IMR-90 (cell line): ENCODE data around the gene BEAN1. TPM values are rescaled to one million over a fixed set of nuclear protein-coding genes. Genes with fewer than 3 reads are reported as not detected.
"Not testable (repeated sequence)": the region's sequence is repeated elsewhere in the genome, so short reads cannot be mapped to it uniquely, and the experiment has no call there.

ENCODE experiments used
- ATAC-seq: fragments of 200-7000 bp; cut with Tn5 transposase; 2 replicates; pipeline ENCODE4 v1.9.1; 2020; ENCODE audit warnings: low read depth, mild to moderate bottlenecking, moderate library complexity
- BruUV-seq: library from RNA; stranded (reverse); fragments of 400-500 nt; replicated peaks from 2 replicates; lab custom pipeline; 2021; lab: Mats Ljungman, UMichigan
- CTCF ChIA-PET: fragments of 300-600 bp; formaldehyde crosslinking; extraction: SDS; loops from one replicate; lab custom pipeline; 2021; ENCODE audit warnings: antibody characterized with exemption; lab: Yijun Ruan, JAX
- POLR2A ChIA-PET: fragments of 300-600 bp; sonication (Branson Sonifier 250); formaldehyde crosslinking; loops from one replicate; lab custom pipeline; 2022; ENCODE audit warnings: antibody characterized with exemption; ENCODE audit not compliant: unreplicated experiment; lab: Charles Lee
- DNase-seq: peaks from one replicate; pipeline ENCODE4 v3.0.0; 2013
- H2AFZ ChIP-seq: replicated peaks from 2 replicates; pipeline ENCODE3; 2013; ENCODE audit warnings: low read length, mild to moderate bottlenecking; ENCODE audit not compliant: poor library complexity
- H2AK5ac ChIP-seq: 2 replicates; pipeline ENCODE4 v1.6.1; 2013; ENCODE audit warnings: low read depth, low read length, inconsistent platforms
- H2AK9ac ChIP-seq: replicated peaks from 2 replicates; pipeline ENCODE3; 2013; ENCODE audit warnings: mild to moderate bottlenecking, low read depth, low read length, moderate library complexity; ENCODE audit not compliant: poor library complexity
- H2BK120ac ChIP-seq: 2 replicates; pipeline ENCODE4 v1.6.1; 2013; ENCODE audit warnings: low read depth, low read length, inconsistent platforms
- H2BK15ac ChIP-seq: 3 replicates; pipeline ENCODE4 v1.6.1; 2013; ENCODE audit warnings: low read depth, low read length, inconsistent platforms
- H2BK20ac ChIP-seq: 2 replicates; pipeline ENCODE4 v1.6.1; 2013; ENCODE audit warnings: low read depth, mild to moderate bottlenecking, inconsistent platforms, low read length, moderate library complexity
- H2BK5ac ChIP-seq: 2 replicates; pipeline ENCODE4 v1.6.1; 2013; ENCODE audit warnings: mild to moderate bottlenecking, low read depth, low read length, inconsistent platforms; ENCODE audit not compliant: poor library complexity, severe bottlenecking
- H3K14ac ChIP-seq: replicated peaks from 2 replicates; pipeline ENCODE4 v1.6.1; 2013; ENCODE audit warnings: low read depth, low read length, inconsistent platforms
- H3K18ac ChIP-seq: 2 replicates; pipeline ENCODE4 v1.6.1; 2013; ENCODE audit warnings: low read depth, low read length, control low read depth
- H3K23ac ChIP-seq: 2 replicates; pipeline ENCODE4 v1.6.1; 2013; ENCODE audit warnings: low read depth, low read length, inconsistent platforms
- H3K27ac ChIP-seq: 2 replicates; pipeline ENCODE4 v1.5.1; 2013; ENCODE audit warnings: mild to moderate bottlenecking, control low read depth, low read length; ENCODE audit not compliant: insufficient read depth
- H3K27me3 ChIP-seq: 2 replicates; pipeline ENCODE4 v1.6.1; 2013; ENCODE audit warnings: low read length; ENCODE audit not compliant: control insufficient read depth, insufficient read depth
- H3K36me3 ChIP-seq: 2 replicates; pipeline ENCODE4 v1.6.1; 2013; ENCODE audit warnings: low read length, mixed read lengths; ENCODE audit not compliant: control insufficient read depth, insufficient read depth
- H3K4ac ChIP-seq: 2 replicates; pipeline ENCODE4 v1.6.1; 2013; ENCODE audit warnings: low read depth, low read length, inconsistent platforms
- H3K4me1 ChIP-seq: 2 replicates; pipeline ENCODE4 v1.6.1; 2013; ENCODE audit warnings: low read length, mixed read lengths; ENCODE audit not compliant: control insufficient read depth, insufficient read depth
- H3K4me2 ChIP-seq: 2 replicates; pipeline ENCODE4 v1.6.1; 2013; ENCODE audit warnings: low read depth, mild to moderate bottlenecking, control low read depth, low read length, moderate library complexity
- H3K4me3 ChIP-seq: 2 replicates; pipeline ENCODE4 v1.5.1; 2013; ENCODE audit warnings: low read depth, mild to moderate bottlenecking, control low read depth, low read length, moderate library complexity; ENCODE audit not compliant: insufficient read depth
- H3K56ac ChIP-seq: 2 replicates; pipeline ENCODE4 v1.6.1; 2013; ENCODE audit warnings: low read length, inconsistent platforms; ENCODE audit not compliant: insufficient read depth; ENCODE audit errors: extremely low read depth
- H3K79me1 ChIP-seq, 2 experiments: 2 replicates each; pipeline ENCODE4 v1.6.1; 2013; ENCODE audit warnings: low read length in 2 of 2, inconsistent platforms in 1 of 2, low read depth in 1 of 2
- H3K9ac ChIP-seq: 2 replicates; pipeline ENCODE4 v1.6.1; 2013; ENCODE audit warnings: low read depth, low read length, control low read depth
- H3K9me1 ChIP-seq: 2 replicates; pipeline ENCODE4 v1.6.1; 2013; ENCODE audit warnings: low read length, inconsistent platforms; ENCODE audit not compliant: insufficient read depth
- H3K9me3 ChIP-seq: 2 replicates; pipeline ENCODE4 v1.6.1; 2013; ENCODE audit warnings: low read length; ENCODE audit not compliant: control insufficient read depth, insufficient read depth
- H4K20me1 ChIP-seq: 2 replicates; pipeline ENCODE4 v1.6.1; 2013; ENCODE audit warnings: low read length, inconsistent platforms; ENCODE audit not compliant: insufficient read depth
- H4K5ac ChIP-seq: 2 replicates; pipeline ENCODE4 v1.6.1; 2013; ENCODE audit warnings: mild to moderate bottlenecking, low read depth, low read length, control low read depth
- H4K8ac ChIP-seq, 2 experiments: 2 replicates each; pipeline ENCODE4 v1.6.1; 2013; ENCODE audit warnings: low read depth in 2 of 2, low read length in 2 of 2, control low read depth in 1 of 2, inconsistent platforms in 1 of 2
- H4K91ac ChIP-seq: 2 replicates; pipeline ENCODE4 v1.6.1; 2013; ENCODE audit warnings: low read depth, low read length, inconsistent platforms; ENCODE audit not compliant: insufficient read depth
- CTCF ChIP-seq: conservative IDR thresholded peaks from 2 replicates; pipeline ENCODE4 v1.5.1; 2012; ENCODE audit warnings: mild to moderate bottlenecking, low read depth, low read length, improper control_type of control experiment
- WGBS, 2 experiments: methylation state at CpG; one replicate each; pipeline versions ENCODE4 v1.1.5 to v1.1.7; 2013; ENCODE audit warnings: missing lambda C conversion rate in 2 of 2; ENCODE audit not compliant: insufficient read length in 1 of 2; ENCODE audit errors: extremely low coverage in 2 of 2; 5-methylcytosine and 5-hydroxymethylcytosine counted together
- dilution Hi-C: fragments of 300-500 bp; cut with HindIII; formaldehyde crosslinking; loops from one replicate; pipeline ENCODE4 v1.14.3; 2018; ENCODE audit warnings: low sequenced_read_pairs; ENCODE audit not compliant: unreplicated experiment
- in situ Hi-C: fragments of 300-500 bp; cut with MboI; formaldehyde crosslinking; loops from 3 replicates; pipeline ENCODE4 v1.14.3; 2019; ENCODE audit warnings: low sequenced_read_pairs, inconsistent platforms, mixed read lengths
- intact Hi-C: fragments of 100-400 bp; cut with micrococcal nuclease; formaldehyde crosslinking; loops from 2 replicates; pipeline ENCODE4 v1.10.0; 2022
- polyA plus RNA-seq, 3 experiments: library from polyadenylated mRNA; depleted of rRNA; stranded (reverse); fragments of >200 nt; gene quantifications; 2 replicates each; pipeline ENCODE4 v1.2.3, GENCODE V29; 2012; ENCODE audit warnings: low replicate concordance in 1 of 3
- total RNA-seq: library from RNA; depleted of rRNA; stranded (reverse); fragments of >200 nt; gene quantifications from 2 replicates; pipeline ENCODE4 v1.2.3, GENCODE V29; 2012

Gene BEAN1
- total and polyA plus RNA-seq, 2 of the 4 experiments (the other 2 are of a cell fraction): not detected

DNA sequence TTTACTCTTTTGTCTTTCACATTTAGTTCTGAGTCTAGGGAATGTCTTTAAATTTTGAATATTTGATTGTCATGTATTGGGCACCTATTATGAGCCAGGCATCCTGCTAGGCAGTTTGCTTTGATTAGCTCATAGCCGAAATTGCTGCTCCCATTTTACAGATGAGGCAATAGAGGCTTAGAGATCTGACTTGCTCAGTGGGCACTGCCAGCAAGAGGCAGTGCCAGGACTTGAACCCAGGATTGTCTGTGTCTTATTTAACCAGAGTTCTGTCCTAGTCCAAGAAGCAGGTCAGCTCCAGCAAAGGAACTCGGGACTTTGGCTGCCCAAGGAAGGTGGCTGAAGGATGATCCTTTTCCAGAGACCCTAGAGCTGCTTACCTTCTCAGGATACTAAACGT, 24.5 kb downstream of the BEAN1 start:
- CTCF ChIA-PET: no interaction called here
- Histone ChIP-seq H4K8ac (no peak overlapping the region), H3K27me3 (peaks cover 36% of the 10 kb centered on the region), H3K36me3 (no peaks in the 10 kb centered on the region), H3K79me1 (no peaks in the 10 kb centered on the region), H3K14ac (no peak overlapping the region), H3K56ac (no peak overlapping the region), H3K27ac (no peak overlapping the region), H3K9ac (no peak overlapping the region), H3K4ac (no peak overlapping the region), H3K18ac (no peak overlapping the region), H3K4me1 (no peaks in the 10 kb centered on the region), H3K9me3 (no peaks in the 10 kb centered on the region), H4K5ac (no peak overlapping the region), H2AK5ac (no peak overlapping the region), H3K23ac (no peak overlapping the region), H3K4me3 (no peak overlapping the region), H2BK120ac (no peak overlapping the region), H2BK5ac (no peak overlapping the region), H2AK9ac (no peak overlapping the region), H4K20me1 (no peaks in the 10 kb centered on the region), H3K9me1 (no peaks in the 10 kb centered on the region), H2BK15ac (no peak overlapping the region), H4K91ac (no peak overlapping the region), H3K4me2 (no peak overlapping the region), H2BK20ac (no peak overlapping the region), H2AFZ (no peak overlapping the region)
- TF ChIP-seq CTCF: no peak
- in situ Hi-C loops: no loop called here
- no peak for DNase-seq
- dilution Hi-C loops: no loop called here
- POLR2A ChIA-PET: no interaction called here
- intact Hi-C loops: no loop called here
- WGBS, 2 experiments: 50% methylated on average over 1 of the region's 3 CpGs; no CpG with 5 or more reads in 1 of the 2 experiments
- ATAC-seq: no peak
- BruUV-seq: no TSS peak

- DNase-seq, H3K4ac ChIP-seq, in situ Hi-C loops: not testable (repeated sequence)
Measured at GRCh38 chr16:66453230-66453629, 26.1 kb downstream of the BEAN1 start.

More at GRCh38 chr16:66453230-66453629, 26.1 kb downstream of the BEAN1 start:
- dilution Hi-C loops, H3K4me1 ChIP-seq, H4K5ac ChIP-seq, H2AK9ac ChIP-seq, H3K9ac ChIP-seq, H2BK120ac ChIP-seq, H2BK15ac ChIP-seq, BruUV-seq, H4K20me1 ChIP-seq, H3K4me3 ChIP-seq, intact Hi-C loops, H2AFZ ChIP-seq, CTCF ChIA-PET, H4K8ac ChIP-seq, H3K9me3 ChIP-seq, H2AK5ac ChIP-seq, H4K91ac ChIP-seq, H3K56ac ChIP-seq, H3K9me1 ChIP-seq, H3K18ac ChIP-seq, H3K4me2 ChIP-seq, H3K23ac ChIP-seq, POLR2A ChIA-PET, H3K79me1 ChIP-seq, H3K36me3 ChIP-seq, H2BK5ac ChIP-seq, H3K27ac ChIP-seq, H3K14ac ChIP-seq, ATAC-seq, H2BK20ac ChIP-seq: not testable (repeated sequence)
- H3K27me3 ChIP-seq: peaks cover 33% of the 10 kb centered on the region
- WGBS, 2 experiments: no CpG with 5 or more reads among the region's 1 CpG
